GM11168 (cell line): ENCODE measurements around the gene MSMP.

Source experiments
- in situ Hi-C: fragments of 300-500 bp; cut with MboI; formaldehyde crosslinking; loops from one replicate; pipeline ENCODE4 v1.12.0; 2022; ENCODE audit warnings: low sequenced_read_pairs; ENCODE audit not compliant: unreplicated experiment

The MSMP gene

DNA sequence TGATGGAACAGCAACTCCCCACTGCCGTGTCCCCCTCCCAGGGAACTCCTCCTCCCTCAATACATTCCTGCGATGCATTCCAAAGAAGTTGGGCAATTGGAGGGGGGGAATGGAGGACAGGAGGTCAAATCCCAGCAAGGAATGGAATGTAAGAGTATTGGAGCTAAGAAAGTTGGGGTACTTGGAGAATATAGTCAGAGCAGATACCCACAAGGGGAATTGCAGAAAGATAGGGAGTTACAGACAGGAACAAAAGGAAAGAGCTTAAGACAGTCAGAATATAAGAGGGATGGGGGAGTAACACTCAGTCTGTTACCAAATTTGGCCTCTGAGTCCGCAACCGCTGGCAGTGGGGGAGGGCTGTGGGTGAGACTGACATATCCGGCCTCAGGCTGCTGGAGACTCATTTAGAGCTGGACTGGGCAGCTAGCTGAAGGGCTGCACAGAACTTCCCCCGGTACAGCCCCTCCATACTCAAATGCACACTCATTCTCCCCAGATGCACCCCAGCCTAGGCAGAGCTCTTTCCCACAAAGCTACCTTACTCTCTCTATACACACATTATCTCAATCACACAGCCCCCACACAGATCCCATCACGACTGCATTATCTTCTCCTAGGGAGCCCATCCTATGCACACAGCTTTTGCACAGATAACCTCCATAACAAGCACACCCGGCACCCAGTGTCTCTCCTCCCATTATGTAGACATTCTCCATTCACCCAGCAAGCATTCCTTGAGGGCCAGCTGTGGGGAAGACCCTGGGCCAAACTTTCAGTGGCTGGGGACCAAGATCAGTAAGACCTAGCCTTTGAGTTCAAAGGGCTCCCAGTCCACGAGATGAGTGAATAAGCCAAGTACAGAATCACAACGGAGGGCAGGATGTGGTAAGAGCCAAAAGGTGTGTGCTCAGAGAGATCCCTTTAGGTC lies 25.8 kb downstream of the MSMP start:
- in situ Hi-C loops = loop anchor here (25.0 kb wide), 1 partner anchor 666 kb away; the partner anchor contains the start of gene VCP

GRCh38 chr9:35727676-35728040 lies 26.4 kb downstream of the MSMP start:
- in situ Hi-C loops = loop anchor here (25.0 kb wide), 1 partner anchor 665 kb away; the partner anchor contains the start of gene VCP

GRCh38 chr9:35726931-35727330 lies 27.1 kb downstream of the MSMP start:
- in situ Hi-C loops = loop anchor here (25.0 kb wide), 1 partner anchor 665 kb away; the partner anchor contains the start of gene VCP

DNA sequence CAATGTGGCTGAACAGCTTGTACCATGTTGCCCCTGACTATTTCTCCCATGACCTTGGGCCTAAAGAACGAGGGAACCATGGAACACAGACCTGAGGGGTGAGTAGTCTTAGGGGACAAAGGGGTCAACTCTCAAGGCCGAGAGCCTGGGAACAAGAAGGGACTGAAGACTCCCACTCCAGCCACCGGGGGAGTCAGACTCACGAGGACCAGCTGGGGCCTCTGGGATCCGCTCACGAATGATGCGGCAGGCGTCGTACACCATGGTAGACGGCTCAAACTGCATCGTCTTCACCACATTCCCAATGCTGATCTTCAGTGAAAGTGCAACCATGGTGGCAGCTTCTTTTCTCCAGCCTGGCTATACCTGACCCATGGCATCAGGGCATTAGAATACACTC lies 28.7 kb downstream of the MSMP start:
- in situ Hi-C loops = loop anchor here (25.0 kb wide), 1 partner anchor 663 kb away; the partner anchor contains the start of gene VCP

- in situ Hi-C loops = no loop called here
Measured at GRCh38 chr9:35723908-35724307, 30.2 kb downstream of the MSMP start.

- in situ Hi-C loops = no loop called here
Measured at GRCh38 chr9:35723426-35723825, 30.6 kb downstream of the MSMP start.

GRCh38 chr9:35719546-35719945 lies 34.5 kb downstream of the MSMP start:
- in situ Hi-C loops = no loop called here

- in situ Hi-C loops = no loop called here
Measured at GRCh38 chr9:35718721-35719511, 35.2 kb downstream of the MSMP start.

GRCh38 chr9:35717132-35717870 lies 36.8 kb downstream of the MSMP start:
- in situ Hi-C loops = no loop called here

DNA sequence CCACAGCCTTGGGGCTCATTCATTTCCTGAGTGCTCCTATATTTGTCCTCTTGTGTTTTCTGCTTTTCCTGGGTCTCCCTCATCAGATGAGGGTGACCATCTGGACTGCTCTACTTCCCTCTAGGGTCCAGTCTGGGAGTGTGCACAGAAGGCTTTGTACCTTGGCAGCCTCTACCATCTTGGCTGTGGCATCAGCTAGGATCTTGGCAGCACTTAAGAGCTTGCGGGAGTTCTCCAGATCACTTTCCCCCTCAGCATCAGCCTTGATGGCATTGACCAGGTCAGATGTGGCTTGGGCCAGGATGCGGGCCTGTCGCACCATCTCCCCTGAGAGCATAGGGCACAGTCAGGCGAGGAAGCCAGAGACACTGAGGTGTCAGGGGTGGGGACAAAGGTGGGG lies 37.8 kb downstream of the MSMP start:
- in situ Hi-C loops = no loop called here

DNA sequence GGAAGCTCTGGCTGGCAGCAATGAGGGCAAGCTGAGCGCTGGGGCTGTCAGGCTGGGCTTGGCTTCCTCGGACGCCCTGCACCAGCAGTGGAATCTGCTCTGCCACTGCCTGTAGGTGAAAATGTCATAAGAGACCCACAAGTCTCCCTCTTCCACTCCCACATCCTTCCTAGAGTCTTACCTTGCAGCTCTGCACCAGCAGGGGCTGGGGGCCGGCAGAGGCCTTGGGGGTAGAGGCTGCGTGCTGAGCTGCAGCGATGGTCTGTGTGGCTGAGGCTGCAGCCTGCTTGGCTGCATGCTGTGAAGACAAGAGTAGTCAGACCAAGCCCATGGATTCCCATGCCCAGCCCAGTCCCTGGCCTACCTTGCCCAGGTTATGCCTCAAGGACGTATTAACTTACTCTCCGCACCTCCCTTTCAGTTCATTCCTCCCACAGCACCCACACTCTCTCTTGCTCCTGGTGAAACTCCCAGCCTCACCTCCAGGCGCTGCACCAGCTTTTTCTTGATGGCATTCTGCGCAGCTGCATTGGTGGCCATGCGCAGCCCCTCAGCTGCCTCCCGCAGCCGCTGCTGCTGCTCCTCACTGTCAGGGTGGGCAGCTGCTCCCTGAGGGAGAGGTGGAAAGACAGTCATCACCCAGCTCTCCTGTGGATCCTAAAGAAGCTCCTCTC lies 39.4 kb downstream of the MSMP start:
- in situ Hi-C loops = no loop called here

- in situ Hi-C loops = no loop called here
Measured at GRCh38 chr9:35714123-35714522, 40.0 kb downstream of the MSMP start.

GRCh38 chr9:35713578-35713977 lies 40.5 kb downstream of the MSMP start:
- in situ Hi-C loops = no loop called here

DNA sequence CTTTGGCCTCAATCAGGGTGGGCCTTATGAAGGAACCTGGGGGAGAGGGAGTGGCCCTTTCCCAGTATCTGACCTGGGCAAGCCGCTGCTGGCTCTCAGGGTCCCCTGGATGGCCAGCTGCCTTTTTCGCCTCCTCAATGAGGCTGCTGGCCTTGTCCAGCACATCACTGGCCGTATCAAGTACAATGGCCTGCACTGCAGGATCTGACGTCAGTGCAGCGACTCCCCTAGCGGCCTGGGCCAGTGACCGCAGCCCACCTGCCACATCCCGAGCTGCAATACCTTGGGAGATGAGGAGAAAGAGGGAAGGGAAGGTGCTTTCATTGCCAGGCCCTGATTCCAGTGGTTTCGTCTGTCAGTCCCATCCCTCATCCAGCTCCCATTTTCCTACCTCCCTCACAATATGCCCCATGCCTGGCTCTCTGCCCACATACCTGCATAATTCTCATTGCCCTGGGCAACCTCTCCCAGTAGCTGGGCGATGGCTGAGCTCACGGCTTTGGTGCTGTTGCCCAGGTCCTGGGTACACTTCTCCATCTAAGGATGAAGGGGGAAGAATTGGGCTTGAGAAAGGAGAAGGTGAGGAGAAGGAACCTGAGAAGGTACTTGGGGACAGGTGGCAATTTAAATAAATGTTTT lies 41.2 kb downstream of the MSMP start:
- in situ Hi-C loops = no loop called here

GRCh38 chr9:35711501-35712428 lies 42.3 kb downstream of the MSMP start:
- in situ Hi-C loops = no loop called here

DNA sequence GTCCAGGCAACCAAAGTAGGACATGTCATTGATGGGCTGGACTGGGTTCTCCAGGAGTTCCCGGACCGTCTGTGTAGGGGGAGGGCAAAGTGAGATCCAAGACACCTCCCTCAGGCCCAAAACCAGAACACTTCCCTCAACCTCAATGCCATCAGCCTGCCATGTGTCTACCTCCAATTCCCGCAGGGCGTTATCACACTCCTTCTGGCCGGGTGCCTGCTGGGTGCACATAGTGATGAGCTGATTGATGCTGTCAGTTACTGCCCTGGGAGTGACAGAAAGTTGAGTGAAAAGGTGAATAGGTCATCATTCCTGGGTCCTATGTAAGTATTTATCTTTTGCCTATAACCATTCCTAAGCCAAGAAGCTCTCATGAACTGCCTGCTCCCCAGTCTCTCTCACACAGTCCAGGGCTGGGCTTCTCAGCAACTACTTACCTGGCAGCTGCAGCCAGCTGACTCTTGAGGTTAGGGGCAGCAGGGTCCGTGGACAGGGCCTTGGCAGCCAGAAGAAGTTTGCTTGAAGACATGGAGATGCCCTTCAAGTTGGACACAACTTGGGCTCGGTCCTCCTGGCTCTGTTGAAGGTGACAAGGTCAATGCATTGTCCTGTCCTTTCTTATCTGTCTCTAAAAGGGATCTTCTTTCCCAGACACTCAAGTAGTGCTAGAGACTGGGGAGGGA lies 43.1 kb downstream of the MSMP start:
- in situ Hi-C loops = no loop called here

DNA sequence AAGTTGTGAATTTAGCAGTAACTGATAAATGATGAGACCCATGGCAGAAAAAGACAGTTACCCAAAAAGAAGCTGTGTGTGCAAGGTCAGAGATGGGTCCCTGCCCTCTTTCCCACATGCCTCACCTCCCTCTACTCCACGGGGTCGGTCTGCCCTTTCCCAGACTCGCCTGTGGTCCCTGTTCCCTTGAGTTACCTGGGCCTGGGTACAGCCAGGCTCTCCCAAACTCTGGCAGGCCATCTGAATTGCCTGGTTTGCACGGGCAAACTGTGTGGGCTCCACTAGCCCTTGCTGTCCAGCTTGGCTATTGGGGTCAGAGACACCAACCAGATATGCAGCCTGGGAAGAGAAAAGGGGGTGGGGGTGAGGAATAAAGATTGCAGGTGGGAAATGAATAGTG lies 45.9 kb downstream of the MSMP start:
- in situ Hi-C loops = no loop called here

DNA sequence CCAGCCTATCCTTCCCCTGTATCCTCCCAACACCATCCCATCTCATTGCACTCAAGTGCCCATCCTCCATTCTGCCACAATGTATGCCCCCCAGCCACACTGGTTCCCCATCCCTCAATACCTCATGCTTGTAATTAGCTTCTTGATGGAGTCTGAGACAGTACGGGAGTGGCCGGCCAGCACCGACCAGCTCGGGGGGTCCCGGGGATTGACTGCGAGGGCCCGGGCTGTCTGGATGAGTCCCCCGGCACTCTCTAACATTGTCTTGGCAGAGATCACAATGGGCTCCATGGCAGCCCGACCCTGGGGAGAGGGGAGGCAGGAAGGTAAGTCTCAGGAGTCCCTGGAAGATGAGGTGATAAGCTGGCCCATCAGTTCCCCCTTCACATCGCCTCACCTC lies 47.1 kb downstream of the MSMP start:
- in situ Hi-C loops = no loop called here
